SU-DHL-6 (cell line): ENCODE results near the gene RBM33.

Experiments used
- CTCF ChIP-seq: fragments of 200-600 bp; sonication (generic); IDR thresholded peaks from one replicate; pipeline ENCODE4 v1.5.1; 2017; ENCODE audit warnings: antibody characterized with exemption, mild to moderate bottlenecking, low read length, moderate library complexity; ENCODE audit not compliant: insufficient read depth, poor library complexity, severe bottlenecking
- EZH2phosphoT487 ChIP-seq: fragments of 200-600 bp; sonication (generic), shearing (Covaris generic); conservative IDR thresholded peaks from 2 replicates; pipeline ENCODE4 v1.6.1; 2018; ENCODE audit warnings: mild to moderate bottlenecking, antibody characterized with exemption, low read length, moderate library complexity, mixed read lengths

DNA sequence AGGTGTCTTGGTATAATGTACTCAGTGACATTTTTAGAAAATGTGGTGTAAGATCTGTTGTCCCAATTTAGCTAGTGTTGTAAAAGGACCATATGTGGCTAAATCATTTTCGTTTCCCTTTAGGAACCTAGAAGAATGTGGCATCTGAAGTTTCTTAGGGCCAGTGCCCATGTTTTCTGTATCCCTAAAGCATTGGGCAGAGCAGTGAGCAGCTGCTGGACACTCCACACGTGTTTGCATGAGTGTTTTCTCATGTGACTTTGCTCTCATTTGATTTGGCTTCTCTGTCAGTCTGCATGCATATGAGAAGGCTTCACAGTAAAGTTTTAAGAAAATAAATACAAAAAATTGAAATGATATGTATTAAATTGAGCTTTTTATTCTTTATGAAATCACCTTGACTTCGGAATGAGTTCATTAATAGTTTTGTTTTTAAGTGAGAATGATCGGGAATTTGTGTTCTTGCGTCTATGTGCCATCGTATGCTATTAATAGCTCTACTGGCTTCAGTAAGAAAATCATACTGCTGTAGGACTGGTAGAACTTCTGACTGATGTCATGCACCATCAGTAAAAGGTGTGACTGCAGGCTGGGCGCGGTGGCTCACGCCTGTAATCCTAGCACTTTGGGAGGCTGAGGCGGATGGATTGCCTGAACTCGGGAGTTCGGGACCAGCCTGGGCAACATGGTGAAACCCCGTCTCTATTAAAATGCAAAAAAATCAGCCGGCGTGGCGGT lies 61.3 kb downstream of the RBM33 start:
- TF ChIP-seq CTCF = no peak
- TF ChIP-seq EZH2phosphoT487 = no peak
